Measurements from ENCODE around the gene CCDC158. TPM values are rescaled to one million over a fixed set of nuclear protein-coding genes. Genes with fewer than 3 reads are reported as not detected.

Gene CCDC158
- total and polyA plus RNA-seq, 11 donors, result 0.01 to 0.75 (median 0.23) TPM; not detected in 2

- no peak overlapping the region for H3K4me3 ChIP-seq
- DNase-seq (no peak), ATAC-seq (no peak)
- intact Hi-C loops (cut with DNase I), result no loop called here
- no peaks in the 10 kb centered on the region for H3K36me3 ChIP-seq
- no peaks in the 10 kb centered on the region for H3K4me1 ChIP-seq
- no peak overlapping the region for H3K27ac ChIP-seq
- no peaks in the 10 kb centered on the region for H3K27me3 ChIP-seq
- WGBS, 4 donors, result 64 to 72% (median 70%) methylated on average over 4 of the region's 4 CpGs
- no peak for TF ChIP-seq CTCF (IDR thresholded peaks at IDR 0.05)
- no peak for TF ChIP-seq POLR2A (IDR thresholded peaks at IDR 0.05)
- peaks cover 0 to 19% (median 0%) of the 10 kb centered on the region in 12 donors for H3K9me3 ChIP-seq
Observed at GRCh38 chr4:76384052-76384451, 36.9 kb downstream of the CCDC158 start.

GRCh38 chr4:76383001-76383400, 37.9 kb downstream of the CCDC158 start:
- H3K4me1 ChIP-seq, result peaks cover 0 to 2% (median 0%) of the 10 kb centered on the region in 12 donors
- no peaks in the 10 kb centered on the region for H3K27me3 ChIP-seq
- H3K27ac ChIP-seq, result no peak overlapping the region
- DNase-seq, result no peak
- no peak overlapping the region for H3K4me3 ChIP-seq
- ATAC-seq, result no peak
- TF ChIP-seq CTCF (IDR thresholded peaks at IDR 0.05) (no peak), POLR2A (IDR thresholded peaks at IDR 0.05) (no peak)
- WGBS, 4 donors, result 88 to 98% (median 90%) methylated on average over 2 of the region's 2 CpGs
- intact Hi-C loops (cut with DNase I), result no loop called here
- H3K9me3 ChIP-seq, result peaks cover 0 to 9% (median 0%) of the 10 kb centered on the region in 12 donors
- H3K36me3 ChIP-seq, result no peaks in the 10 kb centered on the region

GRCh38 chr4:76381986-76382385, 39.0 kb downstream of the CCDC158 start:
- H3K4me1 ChIP-seq, result peaks cover 0 to 9% (median 6%) of the 10 kb centered on the region in 12 donors
- no peaks in the 10 kb centered on the region for H3K27me3 ChIP-seq
- H3K27ac ChIP-seq, result no peak overlapping the region
- TF ChIP-seq CTCF (IDR thresholded peaks at IDR 0.05) (no peak), POLR2A (IDR thresholded peaks at IDR 0.05) (no peak)
- 75 to 82% (median 79%) methylated on average over 3 of the region's 3 CpGs for WGBS, 4 donors
- no peak for ATAC-seq
- intact Hi-C loops (cut with DNase I), result no loop called here
- no peak overlapping the region for H3K4me3 ChIP-seq
- DNase-seq, result no peak
- peaks cover 0 to 9% (median 0%) of the 10 kb centered on the region in 12 donors for H3K9me3 ChIP-seq
- H3K36me3 ChIP-seq, result no peaks in the 10 kb centered on the region

GRCh38 chr4:76380561-76380960, 40.4 kb downstream of the CCDC158 start:
- no peak for DNase-seq
- no peak for ATAC-seq
- 90 to 94% (median 93%) methylated on average over 6 of the region's 6 CpGs for WGBS, 4 donors
- H3K36me3 ChIP-seq, result no peaks in the 10 kb centered on the region
- no peak overlapping the region for H3K27ac ChIP-seq
- peaks cover 0 to 9% (median 0%) of the 10 kb centered on the region in 12 donors for H3K9me3 ChIP-seq
- TF ChIP-seq CTCF (IDR thresholded peaks at IDR 0.05) (no peak), POLR2A (IDR thresholded peaks at IDR 0.05) (no peak)
- H3K27me3 ChIP-seq, result no peaks in the 10 kb centered on the region
- H3K4me1 ChIP-seq, result peaks cover 0 to 9% (median 6%) of the 10 kb centered on the region in 12 donors
- no peak overlapping the region for H3K4me3 ChIP-seq
- intact Hi-C loops (cut with DNase I), result no loop called here

Measured in heart left ventricle (tissue), 16 donors.